IMR-90 (cell line): ENCODE results near the gene PLSCR2. TPM values are rescaled to one million over a fixed set of nuclear protein-coding genes. Genes with fewer than 3 reads are reported as not detected.

Experiments
- ATAC-seq: fragments of 200-7000 bp; cut with Tn5 transposase; 2 replicates; pipeline ENCODE4 v1.9.1; 2020; ENCODE audit warnings: low read depth, mild to moderate bottlenecking, moderate library complexity
- BruUV-seq: library from RNA; stranded (reverse); fragments of 400-500 nt; replicated peaks from 2 replicates; lab custom pipeline; 2021; lab: Mats Ljungman, UMichigan
- CTCF ChIA-PET: fragments of 300-600 bp; formaldehyde crosslinking; extraction: SDS; loops from one replicate; lab custom pipeline; 2021; ENCODE audit warnings: antibody characterized with exemption; lab: Yijun Ruan, JAX
- POLR2A ChIA-PET: fragments of 300-600 bp; sonication (Branson Sonifier 250); formaldehyde crosslinking; loops from one replicate; lab custom pipeline; 2022; ENCODE audit warnings: antibody characterized with exemption; ENCODE audit not compliant: unreplicated experiment; lab: Charles Lee
- DNase-seq: peaks from one replicate; pipeline ENCODE4 v3.0.0; 2013
- H2AFZ ChIP-seq: replicated peaks from 2 replicates; pipeline ENCODE3; 2013; ENCODE audit warnings: low read length, mild to moderate bottlenecking; ENCODE audit not compliant: poor library complexity
- H2AK5ac ChIP-seq: 2 replicates; pipeline ENCODE4 v1.6.1; 2013; ENCODE audit warnings: low read depth, low read length, inconsistent platforms
- H2AK9ac ChIP-seq: replicated peaks from 2 replicates; pipeline ENCODE3; 2013; ENCODE audit warnings: mild to moderate bottlenecking, low read depth, low read length, moderate library complexity; ENCODE audit not compliant: poor library complexity
- H2BK120ac ChIP-seq: 2 replicates; pipeline ENCODE4 v1.6.1; 2013; ENCODE audit warnings: low read depth, low read length, inconsistent platforms
- H2BK15ac ChIP-seq: 3 replicates; pipeline ENCODE4 v1.6.1; 2013; ENCODE audit warnings: low read depth, low read length, inconsistent platforms
- H2BK20ac ChIP-seq: 2 replicates; pipeline ENCODE4 v1.6.1; 2013; ENCODE audit warnings: low read depth, mild to moderate bottlenecking, inconsistent platforms, low read length, moderate library complexity
- H2BK5ac ChIP-seq: 2 replicates; pipeline ENCODE4 v1.6.1; 2013; ENCODE audit warnings: mild to moderate bottlenecking, low read depth, low read length, inconsistent platforms; ENCODE audit not compliant: poor library complexity, severe bottlenecking
- H3K14ac ChIP-seq: replicated peaks from 2 replicates; pipeline ENCODE4 v1.6.1; 2013; ENCODE audit warnings: low read depth, low read length, inconsistent platforms
- H3K18ac ChIP-seq: 2 replicates; pipeline ENCODE4 v1.6.1; 2013; ENCODE audit warnings: low read depth, low read length, control low read depth
- H3K23ac ChIP-seq: 2 replicates; pipeline ENCODE4 v1.6.1; 2013; ENCODE audit warnings: low read depth, low read length, inconsistent platforms
- H3K27ac ChIP-seq: 2 replicates; pipeline ENCODE4 v1.5.1; 2013; ENCODE audit warnings: mild to moderate bottlenecking, control low read depth, low read length; ENCODE audit not compliant: insufficient read depth
- H3K27me3 ChIP-seq: 2 replicates; pipeline ENCODE4 v1.6.1; 2013; ENCODE audit warnings: low read length; ENCODE audit not compliant: control insufficient read depth, insufficient read depth
- H3K36me3 ChIP-seq: 2 replicates; pipeline ENCODE4 v1.6.1; 2013; ENCODE audit warnings: low read length, mixed read lengths; ENCODE audit not compliant: control insufficient read depth, insufficient read depth
- H3K4ac ChIP-seq: 2 replicates; pipeline ENCODE4 v1.6.1; 2013; ENCODE audit warnings: low read depth, low read length, inconsistent platforms
- H3K4me1 ChIP-seq: 2 replicates; pipeline ENCODE4 v1.6.1; 2013; ENCODE audit warnings: low read length, mixed read lengths; ENCODE audit not compliant: control insufficient read depth, insufficient read depth
- H3K4me2 ChIP-seq: 2 replicates; pipeline ENCODE4 v1.6.1; 2013; ENCODE audit warnings: low read depth, mild to moderate bottlenecking, control low read depth, low read length, moderate library complexity
- H3K4me3 ChIP-seq: 2 replicates; pipeline ENCODE4 v1.5.1; 2013; ENCODE audit warnings: low read depth, mild to moderate bottlenecking, control low read depth, low read length, moderate library complexity; ENCODE audit not compliant: insufficient read depth
- H3K56ac ChIP-seq: 2 replicates; pipeline ENCODE4 v1.6.1; 2013; ENCODE audit warnings: low read length, inconsistent platforms; ENCODE audit not compliant: insufficient read depth; ENCODE audit errors: extremely low read depth
- H3K79me1 ChIP-seq, 2 experiments: 2 replicates each; pipeline ENCODE4 v1.6.1; 2013; ENCODE audit warnings: low read length in 2 of 2, inconsistent platforms in 1 of 2, low read depth in 1 of 2
- H3K9ac ChIP-seq: 2 replicates; pipeline ENCODE4 v1.6.1; 2013; ENCODE audit warnings: low read depth, low read length, control low read depth
- H3K9me1 ChIP-seq: 2 replicates; pipeline ENCODE4 v1.6.1; 2013; ENCODE audit warnings: low read length, inconsistent platforms; ENCODE audit not compliant: insufficient read depth
- H3K9me3 ChIP-seq: 2 replicates; pipeline ENCODE4 v1.6.1; 2013; ENCODE audit warnings: low read length; ENCODE audit not compliant: control insufficient read depth, insufficient read depth
- H4K20me1 ChIP-seq: 2 replicates; pipeline ENCODE4 v1.6.1; 2013; ENCODE audit warnings: low read length, inconsistent platforms; ENCODE audit not compliant: insufficient read depth
- H4K5ac ChIP-seq: 2 replicates; pipeline ENCODE4 v1.6.1; 2013; ENCODE audit warnings: mild to moderate bottlenecking, low read depth, low read length, control low read depth
- H4K8ac ChIP-seq, 2 experiments: 2 replicates each; pipeline ENCODE4 v1.6.1; 2013; ENCODE audit warnings: low read depth in 2 of 2, low read length in 2 of 2, control low read depth in 1 of 2, inconsistent platforms in 1 of 2
- H4K91ac ChIP-seq: 2 replicates; pipeline ENCODE4 v1.6.1; 2013; ENCODE audit warnings: low read depth, low read length, inconsistent platforms; ENCODE audit not compliant: insufficient read depth
- FOS ChIP-seq: fragments of 150-350 bp; IDR thresholded peaks from 2 replicates; pipeline ENCODE4 v1.6.1; 2016; ENCODE audit warnings: low read depth, low read length
- RFX5 ChIP-seq: IDR thresholded peaks from 2 replicates; pipeline ENCODE4 v1.8.0; 2012; ENCODE audit warnings: low read depth, mild to moderate bottlenecking, low read length, moderate library complexity
- WGBS, 2 experiments: methylation state at CpG; one replicate each; pipeline versions ENCODE4 v1.1.5 to v1.1.7; 2013; ENCODE audit warnings: missing lambda C conversion rate in 2 of 2; ENCODE audit not compliant: insufficient read length in 1 of 2; ENCODE audit errors: extremely low coverage in 2 of 2; 5-methylcytosine and 5-hydroxymethylcytosine counted together
- dilution Hi-C: fragments of 300-500 bp; cut with HindIII; formaldehyde crosslinking; loops from one replicate; pipeline ENCODE4 v1.14.3; 2018; ENCODE audit warnings: low sequenced_read_pairs; ENCODE audit not compliant: unreplicated experiment
- in situ Hi-C: fragments of 300-500 bp; cut with MboI; formaldehyde crosslinking; loops from 3 replicates; pipeline ENCODE4 v1.14.3; 2019; ENCODE audit warnings: low sequenced_read_pairs, inconsistent platforms, mixed read lengths
- intact Hi-C: fragments of 100-400 bp; cut with micrococcal nuclease; formaldehyde crosslinking; loops from 2 replicates; pipeline ENCODE4 v1.10.0; 2022
- polyA plus RNA-seq, 3 experiments: library from polyadenylated mRNA; depleted of rRNA; stranded (reverse); fragments of >200 nt; gene quantifications; 2 replicates each; pipeline ENCODE4 v1.2.3, GENCODE V29; 2012; ENCODE audit warnings: low replicate concordance in 1 of 3
- total RNA-seq: library from RNA; depleted of rRNA; stranded (reverse); fragments of >200 nt; gene quantifications from 2 replicates; pipeline ENCODE4 v1.2.3, GENCODE V29; 2012
- TF ChIP-seq, protein P1 (sequence below): fragments of 150-350 bp; IDR thresholded peaks from 2 replicates; pipeline ENCODE4 v1.6.1; 2016; ENCODE audit warnings: low read depth, mild to moderate bottlenecking, low read length, moderate library complexity, borderline replicate concordance

Gene PLSCR2
- total and polyA plus RNA-seq, 2 of the 4 experiments (the other 2 are of a cell fraction): not detected

DNA sequence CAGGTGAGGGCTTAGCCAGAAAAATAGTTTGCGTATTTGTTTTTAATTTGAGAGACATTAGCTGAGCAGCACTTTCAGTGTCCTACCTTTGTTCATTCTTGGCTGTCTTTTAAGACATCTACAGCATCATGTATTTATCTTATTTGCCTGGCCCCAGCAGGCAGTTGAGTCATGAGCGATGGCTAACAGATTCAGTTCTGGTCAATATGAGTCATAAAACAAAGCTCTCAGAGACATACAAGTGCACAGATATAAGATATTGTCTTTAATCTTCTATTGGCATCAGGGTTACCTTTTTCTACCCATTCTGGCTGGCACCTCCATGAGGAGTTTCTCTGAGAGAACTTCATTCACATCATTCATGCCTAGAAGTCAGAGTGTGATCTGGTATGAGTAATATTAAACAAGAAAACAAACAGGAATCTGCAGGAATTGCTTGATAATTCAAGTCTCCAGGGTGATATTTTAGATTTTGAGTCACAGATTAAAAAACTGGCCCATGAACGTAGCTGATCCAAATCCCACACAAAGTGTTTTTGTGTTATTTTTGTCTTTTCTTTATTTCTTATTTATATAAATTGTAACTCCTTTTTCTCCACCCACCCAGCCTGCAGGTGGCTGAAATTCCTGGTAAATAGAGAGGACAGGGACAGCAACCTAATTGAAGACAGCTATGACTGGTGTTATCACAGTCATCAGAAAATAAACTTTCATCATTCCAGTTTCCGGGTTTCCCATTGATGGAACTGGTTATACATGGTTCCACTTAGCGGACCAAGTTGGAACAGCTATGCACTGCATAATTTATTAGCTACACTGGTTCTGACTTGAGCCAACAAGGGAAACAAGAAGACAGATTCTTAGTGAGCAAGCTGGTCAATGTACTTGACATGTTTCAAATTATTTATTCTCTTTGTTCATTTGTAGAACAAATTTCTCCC lies 47.3 kb downstream of the PLSCR2 start:
- H3K4me2 ChIP-seq: no peak overlapping the region
- no peak overlapping the region for H2AK5ac ChIP-seq
- H4K20me1 ChIP-seq: no peaks in the 10 kb centered on the region
- no peak overlapping the region for H3K9ac ChIP-seq
- H3K36me3 ChIP-seq: no peaks in the 10 kb centered on the region
- no peaks in the 10 kb centered on the region for H3K4me1 ChIP-seq
- H2AFZ ChIP-seq: no peak overlapping the region
- dilution Hi-C loops: no loop called here
- no peak overlapping the region for H3K27ac ChIP-seq
- no peak overlapping the region for H3K18ac ChIP-seq
- H3K9me1 ChIP-seq: no peaks in the 10 kb centered on the region
- ChIA-PET CTCF (interaction anchor here (0.7 kb wide), 1 partner anchor 21 kb away, joined by 6 read pairs; no protein-coding TSS in a partner anchor), POLR2A (no interaction called here)
- no TSS peak for BruUV-seq
- no peaks in the 10 kb centered on the region for H3K9me3 ChIP-seq
- H3K23ac ChIP-seq: no peak overlapping the region
- TF ChIP-seq, protein P1, sequence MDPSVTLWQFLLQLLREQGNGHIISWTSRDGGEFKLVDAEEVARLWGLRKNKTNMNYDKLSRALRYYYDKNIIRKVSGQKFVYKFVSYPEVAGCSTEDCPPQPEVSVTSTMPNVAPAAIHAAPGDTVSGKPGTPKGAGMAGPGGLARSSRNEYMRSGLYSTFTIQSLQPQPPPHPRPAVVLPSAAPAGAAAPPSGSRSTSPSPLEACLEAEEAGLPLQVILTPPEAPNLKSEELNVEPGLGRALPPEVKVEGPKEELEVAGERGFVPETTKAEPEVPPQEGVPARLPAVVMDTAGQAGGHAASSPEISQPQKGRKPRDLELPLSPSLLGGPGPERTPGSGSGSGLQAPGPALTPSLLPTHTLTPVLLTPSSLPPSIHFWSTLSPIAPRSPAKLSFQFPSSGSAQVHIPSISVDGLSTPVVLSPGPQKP: no peak
- TF ChIP-seq RFX5 (no peak), FOS (peak; percentile 69)
- no peak overlapping the region for H3K56ac ChIP-seq
- no CpG with 5 or more reads among the region's 5 CpGs for WGBS, 2 experiments
- no peak overlapping the region for H4K8ac ChIP-seq
- H3K27me3 ChIP-seq: no peaks in the 10 kb centered on the region
- no peak overlapping the region for H2BK5ac ChIP-seq
- DNase-seq (peak; percentile 82), ATAC-seq (peak; percentile 90)
- intact Hi-C loops: loop anchor here (5.0 kb wide), 1 partner anchor 995 kb away; no protein-coding TSS in a partner anchor
- in situ Hi-C loops: no loop called here
- no peak overlapping the region for H2BK15ac ChIP-seq
- H4K5ac ChIP-seq: no peak overlapping the region
- no peak overlapping the region for H4K91ac ChIP-seq
- H2BK20ac ChIP-seq: no peak overlapping the region
- no peak overlapping the region for H3K14ac ChIP-seq
- H2BK120ac ChIP-seq: no peak overlapping the region
- H2AK9ac ChIP-seq: no peak overlapping the region
- no peak overlapping the region for H3K4me3 ChIP-seq
- no peaks in the 10 kb centered on the region for H3K79me1 ChIP-seq
- no peak overlapping the region for H3K4ac ChIP-seq
